ENCODE measurements around the gene TNS3.
A peak's percentile ranks its signal among the peaks of the same experiment; 100 is the strongest.

The TNS3 gene

DNA sequence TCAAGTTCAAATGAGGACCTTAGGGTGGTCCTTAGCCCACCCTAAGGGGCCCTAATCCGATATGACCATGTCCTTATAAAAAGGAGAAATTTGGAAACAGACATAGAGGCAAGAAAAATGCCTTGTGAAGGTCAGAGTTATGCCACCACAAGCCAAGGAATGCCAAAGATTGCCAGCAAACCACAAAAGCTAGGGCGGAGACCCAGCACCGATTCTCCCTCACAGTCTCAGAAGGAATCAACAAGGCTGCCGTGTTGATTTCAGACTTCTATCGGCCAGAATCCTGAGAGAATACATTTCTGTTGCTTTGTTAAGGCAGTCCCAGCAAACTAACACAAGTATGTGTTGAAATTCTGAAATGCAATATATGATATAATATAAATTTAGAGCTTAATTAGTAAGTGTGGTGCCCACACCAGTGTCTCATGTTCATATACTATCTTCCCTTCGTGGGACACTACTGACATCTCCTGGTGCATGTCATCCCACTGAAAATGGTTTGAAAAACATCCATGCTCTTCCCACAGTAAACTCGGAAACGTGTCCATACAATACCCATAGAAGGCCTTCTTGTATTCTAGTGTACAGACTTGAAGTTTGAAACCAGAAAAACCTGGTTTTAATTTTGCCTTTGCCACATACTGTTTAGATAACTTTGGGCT is 349.0 kb downstream of the TNS3 start:
- no peak for DNase-seq
- no peak for ATAC-seq (replicated peaks)
- H3K9me3 Mint-ChIP-seq = peaks cover 0 to 2% of the 10 kb centered on the region in 2 donors

DNA sequence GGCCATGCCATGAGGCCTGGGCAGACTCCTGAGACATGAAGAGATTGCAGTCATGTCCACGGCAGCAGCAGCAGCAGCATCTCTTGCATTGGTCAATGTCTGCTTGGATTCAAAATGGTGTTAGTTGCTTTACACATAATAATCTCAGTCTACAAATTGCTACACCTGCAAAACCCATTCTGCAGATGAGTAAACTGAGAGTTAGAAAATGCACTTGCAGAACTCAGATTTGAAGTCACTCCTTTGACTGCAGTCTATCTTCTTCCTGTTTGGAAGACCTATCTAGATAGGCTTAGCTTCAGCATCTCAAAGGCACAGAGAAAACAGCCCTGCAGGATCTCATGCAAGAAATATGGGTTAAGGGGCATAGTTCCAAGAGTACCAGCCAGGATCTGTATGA is 350.3 kb downstream of the TNS3 start:
- peaks cover 0 to 9% of the 10 kb centered on the region in 2 donors for H3K27me3 Mint-ChIP-seq
- ATAC-seq (replicated peaks) (no peak), DNase-seq (no peak)
- H3K4me1 Mint-ChIP-seq (ENCODE audit: low read depth in 2 of 2) = peaks cover 0 to 2% of the 10 kb centered on the region in 2 donors
- no peak overlapping the region for H3K4me3 Mint-ChIP-seq
- no peaks in the 10 kb centered on the region for H3K36me3 Mint-ChIP-seq (ENCODE audit: insufficient read depth)
- no peak overlapping the region for H3K27ac Mint-ChIP-seq
- peaks cover 0 to 2% of the 10 kb centered on the region in 2 donors for H3K9me3 Mint-ChIP-seq

More for the DNA sequence above, 349.0 kb downstream of the TNS3 start:
- Mint-ChIP-seq H3K27me3 (no peaks in the 10 kb centered on the region), H3K27ac (no peak overlapping the region), H3K36me3 (ENCODE audit: insufficient read depth) (no peaks in the 10 kb centered on the region), H3K4me3 (no peak overlapping the region), H3K4me1 (ENCODE audit: low read depth in 2 of 2) (no peaks in the 10 kb centered on the region)

DNA sequence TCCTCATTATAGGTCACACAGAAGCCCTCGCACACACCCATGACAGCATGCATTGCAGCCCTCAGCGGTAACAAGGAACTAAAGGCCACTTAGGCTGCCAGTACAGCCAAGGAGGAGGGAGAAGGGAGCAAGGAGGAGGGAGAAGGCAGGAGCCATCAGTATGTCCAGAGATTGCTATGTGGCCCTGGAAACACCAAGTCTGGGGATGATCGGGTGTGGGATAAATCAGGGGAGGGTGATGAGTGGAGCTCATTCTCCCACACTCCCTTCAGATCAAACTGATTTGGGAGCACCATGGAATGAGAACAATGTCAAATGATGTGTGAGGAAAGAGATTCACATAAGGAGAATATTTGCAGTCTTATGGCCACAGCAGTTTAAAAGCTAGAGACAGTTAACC is 350.9 kb downstream of the TNS3 start:
- ATAC-seq (replicated peaks) (no peak), DNase-seq (no peak)
- Mint-ChIP-seq H3K36me3 (ENCODE audit: insufficient read depth) (no peaks in the 10 kb centered on the region), H3K9me3 (peaks cover 0 to 2% of the 10 kb centered on the region in 2 donors), H3K4me3 (no peak overlapping the region), H3K27me3 (peaks cover 0 to 9% of the 10 kb centered on the region in 2 donors), H3K27ac (no peak overlapping the region), H3K4me1 (ENCODE audit: low read depth in 2 of 2) (peaks cover 0 to 2% of the 10 kb centered on the region in 2 donors)

DNA sequence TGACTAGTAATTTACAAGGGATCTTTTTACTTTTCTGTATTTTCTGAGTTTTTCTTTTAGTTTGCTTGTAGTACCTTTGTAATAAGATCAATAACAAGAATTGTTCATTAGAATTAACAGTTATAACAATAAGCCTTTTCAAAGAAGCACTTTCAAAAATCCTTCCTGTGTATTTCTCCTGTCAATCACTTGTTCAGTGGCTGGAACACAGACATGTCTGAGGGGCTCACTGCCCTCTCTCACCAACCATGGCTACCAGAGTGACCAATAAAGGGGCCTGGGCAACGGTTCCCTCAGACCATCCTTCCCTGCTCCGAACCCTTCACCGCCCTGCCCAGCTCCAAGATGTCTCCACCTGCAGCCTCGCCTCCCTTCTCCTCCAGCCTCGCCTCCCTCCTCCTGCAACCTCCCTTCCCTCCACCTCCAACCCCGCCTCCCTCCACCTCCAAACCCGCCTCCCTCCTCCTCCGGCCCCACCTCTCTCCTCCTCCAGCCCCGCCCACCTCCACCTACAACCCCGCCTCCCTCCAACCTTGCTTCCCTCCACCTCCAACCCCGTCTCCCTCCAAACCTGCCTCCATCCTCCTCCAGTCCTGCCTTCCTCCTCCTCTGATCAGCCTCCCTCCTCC is 353.4 kb downstream of the TNS3 start:
- Mint-ChIP-seq H3K36me3 (ENCODE audit: insufficient read depth) (no peaks in the 10 kb centered on the region), H3K27me3 (peaks cover 0 to 9% of the 10 kb centered on the region in 2 donors), H3K4me3 (no peak overlapping the region), H3K4me1 (ENCODE audit: low read depth in 2 of 2) (peaks cover 0 to 2% of the 10 kb centered on the region in 2 donors), H3K9me3 (peaks cover 0 to 2% of the 10 kb centered on the region in 2 donors), H3K27ac (no peak overlapping the region)
- DNase-seq (no peak), ATAC-seq (replicated peaks) (no peak)

DNA sequence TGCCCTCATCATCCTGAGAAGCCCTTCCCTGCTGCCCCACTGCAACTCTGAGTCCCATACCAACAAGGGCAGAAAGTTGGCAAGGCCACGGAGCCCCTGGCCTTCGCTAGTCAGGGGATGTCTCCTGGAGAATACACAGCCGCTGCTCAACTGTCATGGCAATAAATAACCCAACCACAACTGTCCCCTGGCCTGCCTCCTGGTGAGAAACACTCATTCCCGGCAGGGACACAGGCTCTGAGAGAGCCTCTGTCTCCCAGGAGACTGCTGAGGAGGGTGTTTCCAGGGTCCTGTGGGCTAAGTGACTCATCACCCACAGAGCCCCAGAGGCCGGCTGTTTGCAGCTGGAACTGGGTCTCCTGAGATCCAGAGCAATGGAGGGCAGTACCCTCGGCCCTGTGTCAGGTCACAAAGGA is 354.1 kb downstream of the TNS3 start:
- no peak for ATAC-seq (replicated peaks)
- peaks cover 0 to 2% of the 10 kb centered on the region in 2 donors for H3K9me3 Mint-ChIP-seq
- no peak for DNase-seq
- no peak overlapping the region for H3K4me3 Mint-ChIP-seq
- peaks cover 0 to 9% of the 10 kb centered on the region in 2 donors for H3K27me3 Mint-ChIP-seq
- peaks cover 0 to 2% of the 10 kb centered on the region in 2 donors for H3K4me1 Mint-ChIP-seq (ENCODE audit: low read depth in 2 of 2)
- H3K36me3 Mint-ChIP-seq (ENCODE audit: insufficient read depth) = no peaks in the 10 kb centered on the region
- no peak overlapping the region for H3K27ac Mint-ChIP-seq

DNA sequence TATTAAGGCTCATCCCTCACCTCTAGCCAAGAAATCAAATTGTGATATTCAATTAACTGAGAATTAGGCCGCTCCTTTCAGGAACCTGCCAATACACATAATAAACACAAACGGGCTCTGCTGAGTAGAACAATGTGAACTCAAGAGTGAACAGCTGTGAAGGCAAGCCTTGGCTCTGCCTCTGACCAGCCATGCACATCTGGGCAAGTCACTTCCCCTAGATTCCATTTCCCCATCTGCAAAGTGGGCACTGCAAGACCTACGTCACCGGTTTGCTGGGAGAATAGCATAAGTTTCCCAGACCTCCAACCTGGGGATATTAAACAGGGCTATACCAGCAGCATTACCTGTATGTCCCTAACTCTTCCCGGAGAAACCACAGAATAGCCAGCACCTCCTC is 355.2 kb downstream of the TNS3 start:
- no peak for ATAC-seq (replicated peaks)
- Mint-ChIP-seq H3K4me1 (ENCODE audit: low read depth in 2 of 2) (peaks cover 0 to 2% of the 10 kb centered on the region in 2 donors), H3K36me3 (ENCODE audit: insufficient read depth) (no peaks in the 10 kb centered on the region), H3K27ac (no peak overlapping the region), H3K27me3 (peaks cover 0 to 9% of the 10 kb centered on the region in 2 donors), H3K4me3 (no peak overlapping the region), H3K9me3 (peaks cover 0 to 2% of the 10 kb centered on the region in 2 donors)
- DNase-seq = no peak

DNA sequence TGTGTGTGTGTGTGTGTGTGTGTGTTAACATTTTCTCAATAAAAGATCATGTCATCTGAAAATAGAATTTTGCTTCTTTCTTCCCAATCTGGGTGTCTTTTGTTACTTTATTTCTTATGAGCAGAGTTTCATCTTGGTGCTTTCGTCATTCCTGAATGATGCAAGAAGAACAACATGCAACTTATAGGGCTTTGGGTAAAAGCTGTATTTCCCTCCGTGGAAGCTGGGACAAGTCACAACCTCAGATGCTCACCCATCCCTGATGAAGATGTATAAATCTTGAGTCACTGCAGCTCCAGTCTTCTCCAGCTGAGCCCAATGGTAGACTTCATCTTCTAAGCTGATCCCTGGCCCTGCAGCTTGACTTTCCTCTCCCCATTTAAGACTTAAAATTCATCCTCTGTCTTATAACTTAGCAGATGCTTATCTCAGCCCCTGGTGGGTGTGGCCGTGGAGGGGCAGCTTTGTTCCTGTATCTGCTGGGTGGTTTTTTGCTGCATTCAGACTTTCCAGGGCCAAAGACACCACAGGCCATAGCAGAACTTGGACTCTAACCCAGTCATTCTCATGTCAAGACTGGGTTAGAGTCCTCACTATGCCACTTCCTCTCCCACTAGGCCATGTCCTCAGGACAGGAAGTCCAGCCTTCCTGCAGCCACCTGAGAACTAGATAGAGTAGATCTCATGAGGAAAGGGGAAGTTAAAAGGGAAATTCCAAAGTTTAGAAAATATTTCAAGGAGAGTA is 356.4 kb downstream of the TNS3 start:
- Mint-ChIP-seq H3K36me3 (ENCODE audit: insufficient read depth) (no peaks in the 10 kb centered on the region), H3K4me1 (ENCODE audit: low read depth in 2 of 2) (peaks cover 0 to 2% of the 10 kb centered on the region in 2 donors), H3K27me3 (peaks cover 0 to 9% of the 10 kb centered on the region in 2 donors), H3K27ac (peak overlapping the region in 1 of 2 donors; percentile 16), H3K4me3 (no peak overlapping the region), H3K9me3 (peaks cover 0 to 2% of the 10 kb centered on the region in 2 donors)
- ATAC-seq (replicated peaks) (no peak), DNase-seq (no peak)
